GM19463 (cell line): ENCODE data around the gene SOBP.

ENCODE experiments used
- ATAC-seq: cut with Tn5 transposase; IDR thresholded peaks from one replicate; pipeline ENCODE4 v1.9.1; 2021; ENCODE audit warnings: mild to moderate bottlenecking, moderate library complexity; ENCODE audit not compliant: unreplicated experiment

Gene SOBP

GRCh38 chr6:107578642-107579341 is 88.9 kb downstream of the SOBP start:
- ATAC-seq = no peak

GRCh38 chr6:107579456-107580056 is 89.6 kb downstream of the SOBP start:
- no peak for ATAC-seq

- no peak for ATAC-seq
Measured at GRCh38 chr6:107582086-107582485, 92.2 kb downstream of the SOBP start.

GRCh38 chr6:107584726-107585125 is 94.8 kb downstream of the SOBP start:
- ATAC-seq = no peak

GRCh38 chr6:107585815-107586435 is 96.0 kb downstream of the SOBP start:
- ATAC-seq = no peak

GRCh38 chr6:107587451-107587850 is 97.5 kb downstream of the SOBP start:
- ATAC-seq = no peak

- ATAC-seq = no peak
Measured at GRCh38 chr6:107589199-107589598, 99.3 kb downstream of the SOBP start.

- ATAC-seq = no peak
Measured at GRCh38 chr6:107589934-107590333, 100.0 kb downstream of the SOBP start.

- ATAC-seq = no peak
Measured at GRCh38 chr6:107590378-107590777, 100.5 kb downstream of the SOBP start.

GRCh38 chr6:107591346-107591745 is 101.4 kb downstream of the SOBP start:
- no peak for ATAC-seq

- ATAC-seq = no peak
Measured at GRCh38 chr6:107592806-107593205, 102.9 kb downstream of the SOBP start.

GRCh38 chr6:107594736-107595135 is 104.8 kb downstream of the SOBP start:
- ATAC-seq = no peak

- no peak for ATAC-seq
Measured at GRCh38 chr6:107598091-107598490, 108.2 kb downstream of the SOBP start.

GRCh38 chr6:107599043-107599442 is 109.1 kb downstream of the SOBP start:
- ATAC-seq = no peak

- no peak for ATAC-seq
Measured at GRCh38 chr6:107600121-107600520, 110.2 kb downstream of the SOBP start.

GRCh38 chr6:107600936-107601335 is 111.0 kb downstream of the SOBP start:
- ATAC-seq = no peak

- no peak for ATAC-seq
Measured at GRCh38 chr6:107601406-107601805, 111.5 kb downstream of the SOBP start.

GRCh38 chr6:107602321-107603005 is 112.5 kb downstream of the SOBP start:
- no peak for ATAC-seq

- no peak for ATAC-seq
Measured at GRCh38 chr6:107603006-107603370, 113.1 kb downstream of the SOBP start.

- ATAC-seq = no peak
Measured at GRCh38 chr6:107604549-107604948, 114.6 kb downstream of the SOBP start.

- ATAC-seq = no peak
Measured at GRCh38 chr6:107606407-107606806, 116.5 kb downstream of the SOBP start.

GRCh38 chr6:107607116-107607515 is 117.2 kb downstream of the SOBP start:
- no peak for ATAC-seq
